WTC11 (cell line): ENCODE results near the gene POFUT2. TPM values are rescaled to one million over a fixed set of nuclear protein-coding genes. Genes with fewer than 3 reads are reported as not detected.

Experiments used
- ATAC-seq: fragments of 200-7000 bp; cut with Tn5 transposase; 2 replicates; pipeline ENCODE4 v1.10.0; 2021; ENCODE audit warnings: mild to moderate bottlenecking, moderate library complexity
- CTCF ChIA-PET: fragments of 300-600 bp; sonication (Branson Sonifier 250); formaldehyde crosslinking; loops from one replicate; lab custom pipeline; 2021; ENCODE audit warnings: antibody characterized with exemption; lab: Charles Lee
- POLR2A ChIA-PET: fragments of 350-600 bp; sonication (Branson Sonifier 250); formaldehyde crosslinking; loops from one replicate; lab custom pipeline; 2021; ENCODE audit warnings: antibody characterized with exemption; lab: Charles Lee
- DNase-seq: peaks from one replicate; pipeline ENCODE4 v3.0.0; 2021; ENCODE audit warnings: low spot score
- H3K27ac Mint-ChIP-seq: 2 replicates; pipeline ENCODE4 v1.8.0; 2021; ENCODE audit warnings: mixed read lengths
- H3K27me3 Mint-ChIP-seq: 2 replicates; pipeline ENCODE4 v1.8.0; 2021; ENCODE audit warnings: low read depth, mild to moderate bottlenecking, moderate library complexity, mixed read lengths
- H3K36me3 Mint-ChIP-seq: 2 replicates; pipeline ENCODE4 v1.8.0; 2021; ENCODE audit warnings: mixed read lengths
- H3K4me1 Mint-ChIP-seq: 2 replicates; pipeline ENCODE4 v1.8.0; 2022; ENCODE audit warnings: mixed read lengths
- H3K4me3 Mint-ChIP-seq: 2 replicates; pipeline ENCODE4 v1.8.0; 2021; ENCODE audit warnings: mild to moderate bottlenecking, moderate library complexity, mixed read lengths
- H3K9me3 Mint-ChIP-seq: 2 replicates; pipeline ENCODE4 v1.8.0; 2021; ENCODE audit warnings: mixed read lengths
- ATF3 ChIP-seq: sonication (generic); formaldehyde crosslinking; conservative IDR thresholded peaks from 2 replicates; pipeline ENCODE4 v1.8.1; 2022; ENCODE audit warnings: mild to moderate bottlenecking, missing genetic modification reagents
- CBFB ChIP-seq: sonication (generic); formaldehyde crosslinking; IDR thresholded peaks from 2 replicates; pipeline ENCODE4 v1.8.1; 2022; ENCODE audit warnings: mild to moderate bottlenecking, low read depth, missing genetic modification reagents
- CREB1 ChIP-seq: sonication (generic); formaldehyde crosslinking; IDR thresholded peaks from 2 replicates; pipeline ENCODE4 v1.8.0; 2023; ENCODE audit warnings: mild to moderate bottlenecking, missing genetic modification reagents
- ELF4 ChIP-seq: sonication (generic); formaldehyde crosslinking; IDR thresholded peaks from 2 replicates; pipeline ENCODE4 v1.8.1; 2022; ENCODE audit warnings: low read depth, mild to moderate bottlenecking, moderate library complexity, missing genetic modification reagents
- FOXP1 ChIP-seq: sonication (generic); formaldehyde crosslinking; IDR thresholded peaks from 2 replicates; pipeline ENCODE4 v1.8.0; 2022; ENCODE audit warnings: missing genetic modification reagents, mild to moderate bottlenecking, moderate library complexity, borderline replicate concordance
- HMGA2 ChIP-seq: fragments of 250-450 bp; sonication (Bioruptor Pico); IDR thresholded peaks from 2 replicates; pipeline ENCODE4 v1.4.0; 2021; ENCODE audit warnings: mild to moderate bottlenecking, moderate library complexity
- IRF1 ChIP-seq: sonication (generic); formaldehyde crosslinking; IDR thresholded peaks from 2 replicates; pipeline ENCODE4 v1.8.0; 2023; ENCODE audit warnings: missing genetic modification reagents
- IRF2 ChIP-seq: sonication (generic); formaldehyde crosslinking; IDR thresholded peaks from 2 replicates; pipeline ENCODE4 v1.8.0; 2022; ENCODE audit warnings: low read depth, missing genetic modification reagents, borderline replicate concordance
- JAZF1 ChIP-seq: fragments of 250-450 bp; sonication (Bioruptor Pico); IDR thresholded peaks from 2 replicates; pipeline ENCODE4 v1.9.0; 2021; ENCODE audit warnings: moderate library complexity, mild to moderate bottlenecking, inconsistent platforms
- PRDM15 ChIP-seq: sonication (generic); formaldehyde crosslinking; IDR thresholded peaks from 2 replicates; pipeline ENCODE4 v1.8.0; 2022; ENCODE audit warnings: missing genetic modification reagents
- PRRX2 ChIP-seq: fragments of 250-450 bp; sonication (Bioruptor Pico); IDR thresholded peaks from 2 replicates; pipeline ENCODE4 v1.8.0; 2021; ENCODE audit warnings: mild to moderate bottlenecking
- SMAD4 ChIP-seq: sonication (generic); formaldehyde crosslinking; IDR thresholded peaks from 2 replicates; pipeline ENCODE4 v1.8.0; 2022; ENCODE audit warnings: mild to moderate bottlenecking, missing genetic modification reagents
- TEAD4 ChIP-seq: sonication (generic); formaldehyde crosslinking; IDR thresholded peaks from 2 replicates; pipeline ENCODE4 v1.8.0; 2022; ENCODE audit warnings: mild to moderate bottlenecking, missing genetic modification reagents
- ZMAT4 ChIP-seq: fragments of 250-450 bp; sonication (Bioruptor Pico); IDR thresholded peaks from 2 replicates; pipeline ENCODE4 v1.9.0; 2021; ENCODE audit warnings: mild to moderate bottlenecking
- ZNF121 ChIP-seq: sonication (generic); formaldehyde crosslinking; IDR thresholded peaks from 2 replicates; pipeline ENCODE4 v1.8.0; 2023; ENCODE audit warnings: missing genetic modification reagents
- ZNF281 ChIP-seq: sonication (generic); formaldehyde crosslinking; IDR thresholded peaks from 2 replicates; pipeline ENCODE4 v1.8.0; 2023; ENCODE audit warnings: mild to moderate bottlenecking, missing genetic modification reagents
- ZNF317 ChIP-seq: sonication (generic); formaldehyde crosslinking; IDR thresholded peaks from 2 replicates; pipeline ENCODE4 v1.8.1; 2023; ENCODE audit warnings: low read depth, mild to moderate bottlenecking, moderate library complexity, missing genetic modification reagents, borderline replicate concordance
- total RNA-seq: library from RNA; stranded (reverse); gene quantifications from 3 replicates; pipeline ENCODE4 v1.2.3, GENCODE V29; 2021

The POFUT2 gene
- total RNA-seq, 1 experiment from 2014 or later = 39.7 TPM

GRCh38 chr21:45325206-45326168, 37.8 kb upstream of the POFUT2 start (continued):
- TF ChIP-seq PRRX2 (CRISPR knock-in tag) = no peak

GRCh38 chr21:45324489-45325205, 37.0 kb upstream of the POFUT2 start:
- Mint-ChIP-seq H3K36me3 (no peaks in the 10 kb centered on the region; the same call in 1 of the 2 replicates), H3K27me3 (no peaks in the 10 kb centered on the region), H3K4me3 (no peak overlapping the region), H3K4me1 (peaks cover 12% of the 10 kb centered on the region), H3K9me3 (no peaks in the 10 kb centered on the region), H3K27ac (no peak overlapping the region)
- no peak for TF ChIP-seq PRDM15 (CRISPR knock-in tag)
- TF ChIP-seq IRF2 (CRISPR knock-in tag) = no peak
- no peak for TF ChIP-seq HMGA2 (CRISPR knock-in tag)
- no peak for TF ChIP-seq CREB1 (CRISPR knock-in tag)
- TF ChIP-seq SMAD4 = no peak
- TF ChIP-seq PRRX2 (CRISPR knock-in tag) = no peak
- no peak for TF ChIP-seq CBFB
- TF ChIP-seq FOXP1 (CRISPR knock-in tag) = no peak
- TF ChIP-seq ZMAT4 = no peak
- TF ChIP-seq JAZF1 = no peak
- no peak for TF ChIP-seq IRF1 (CRISPR knock-in tag)
- CTCF ChIA-PET = interaction anchor here (0.6 to 3.7 kb wide), 9 partner anchors 9 to 187 kb away, joined by 3 to 31 read pairs (median 5); no protein-coding TSS in a partner anchor
- DNase-seq = no peak
- no peak for ATAC-seq
- POLR2A ChIA-PET = interaction anchor here (0.9 kb wide), 1 partner anchor 83 kb away, joined by 4 read pairs; no protein-coding TSS in a partner anchor

- Mint-ChIP-seq H3K27me3 (no peaks in the 10 kb centered on the region), H3K4me3 (no peak overlapping the region), H3K27ac (no peak overlapping the region), H3K4me1 (peaks cover 11% of the 10 kb centered on the region), H3K36me3 (no peaks in the 10 kb centered on the region; the same call in 1 of the 2 replicates), H3K9me3 (no peaks in the 10 kb centered on the region)
- ATAC-seq (peak; percentile 47), DNase-seq (peak; percentile 62)
- CTCF ChIA-PET = interaction anchor here (0.6 to 3.7 kb wide), 12 partner anchors 10 to 188 kb away, joined by 3 to 31 read pairs (median 5); partner anchors contain the start of gene POFUT2
- TF ChIP-seq ZNF281 = peak; percentile 37; the same call in 1 of the 2 replicates
- TF ChIP-seq ATF3 = no peak
- no peak for TF ChIP-seq ELF4
- TF ChIP-seq ZNF121 (CRISPR knock-in tag) = peak; percentile 94
- TF ChIP-seq ZMAT4 = no peak
- TF ChIP-seq TEAD4 = peak; percentile 77; the same call in 1 of the 2 replicates
- no peak for TF ChIP-seq ZNF317 (CRISPR knock-in tag)
- POLR2A ChIA-PET = interaction anchor here (0.9 to 1.2 kb wide), 2 partner anchors 15 to 84 kb away, joined by 4 read pairs; no protein-coding TSS in a partner anchor
Measured at GRCh38 chr21:45323487-45324311, 36.0 kb upstream of the POFUT2 start.
